Large intestine (tissue), 3 donors: Measurements from ENCODE around the gene RTP5. TPM values are rescaled to one million over a fixed set of nuclear protein-coding genes. Genes with fewer than 3 reads are reported as not detected.
A peak's percentile ranks its signal among the peaks of the same experiment; 100 is the strongest.

ENCODE experiments used
- DNase-seq, 2 donors: peaks; one replicate each; pipeline versions ENCODE4 v3.0.0 to v3.0.0-alpha.2; 2013
- H3K27ac ChIP-seq: one replicate; pipeline ENCODE4 v1.5.1; 2013; ENCODE audit warnings: low read length
- H3K27me3 ChIP-seq: 2 replicates; pipeline ENCODE4 v1.6.1; 2013; ENCODE audit warnings: low read length; ENCODE audit not compliant: control insufficient read depth, insufficient read depth
- H3K36me3 ChIP-seq: 2 replicates; pipeline ENCODE4 v1.6.1; 2013; ENCODE audit warnings: low read length; ENCODE audit not compliant: control insufficient read depth, insufficient read depth
- H3K4me1 ChIP-seq: one replicate; pipeline ENCODE4 v1.6.1; 2013; ENCODE audit warnings: low read length; ENCODE audit not compliant: control insufficient read depth, insufficient read depth
- H3K4me3 ChIP-seq: one replicate; pipeline ENCODE4 v1.5.1; 2013; ENCODE audit warnings: low read length
- H3K9me3 ChIP-seq: one replicate; pipeline ENCODE4 v1.6.1; 2013; ENCODE audit warnings: mild to moderate bottlenecking, low read depth, low read length, moderate library complexity; ENCODE audit not compliant: control insufficient read depth
- WGBS: methylation state at CpG from one replicate; pipeline ENCODE4 v1.1.5; 2013; ENCODE audit warnings: low lambda C conversion rate; ENCODE audit not compliant: insufficient coverage; 5-methylcytosine and 5-hydroxymethylcytosine counted together
- polyA plus RNA-seq: library from polyadenylated mRNA; unstranded; fragments of 120-200 nt; gene quantifications from one replicate; pipeline ENCODE4 v1.2.1, GENCODE V29; 2013

The RTP5 gene
- polyA plus RNA-seq, 1 donor: 0.07 TPM

GRCh38 chr2:241844066-241844728 lies 25.3 kb upstream of the RTP5 start:
- peaks cover 10% of the 10 kb centered on the region for H3K27me3 ChIP-seq
- no peaks in the 10 kb centered on the region for H3K36me3 ChIP-seq
- peaks cover 6% of the 10 kb centered on the region for H3K9me3 ChIP-seq
- peak overlapping the region; percentile 35 for H3K4me3 ChIP-seq
- WGBS: 0% methylated on average over 1 of the region's 65 CpGs
- H3K4me1 ChIP-seq: no peaks in the 10 kb centered on the region
- no peak overlapping the region for H3K27ac ChIP-seq
- peak; percentile 73 to 83 for DNase-seq

- peaks cover 10% of the 10 kb centered on the region for H3K27me3 ChIP-seq
- no peak for DNase-seq
- no peak overlapping the region for H3K4me3 ChIP-seq
- no peaks in the 10 kb centered on the region for H3K4me1 ChIP-seq
- no peak overlapping the region for H3K27ac ChIP-seq
- H3K36me3 ChIP-seq: no peaks in the 10 kb centered on the region
- 71% methylated on average over 1 of the region's 37 CpGs for WGBS
- peaks cover 6% of the 10 kb centered on the region for H3K9me3 ChIP-seq
Observed at GRCh38 chr2:241844831-241845578, 24.5 kb upstream of the RTP5 start.

GRCh38 chr2:241846406-241846805 lies 23.1 kb upstream of the RTP5 start:
- H3K4me3 ChIP-seq: no peak overlapping the region
- H3K27ac ChIP-seq: no peak overlapping the region
- no peak for DNase-seq
- no peaks in the 10 kb centered on the region for H3K36me3 ChIP-seq
- no CpG with 5 or more reads among the region's 22 CpGs for WGBS
- peaks cover 6% of the 10 kb centered on the region for H3K9me3 ChIP-seq
- no peaks in the 10 kb centered on the region for H3K4me1 ChIP-seq
- H3K27me3 ChIP-seq: peaks cover 10% of the 10 kb centered on the region

DNA sequence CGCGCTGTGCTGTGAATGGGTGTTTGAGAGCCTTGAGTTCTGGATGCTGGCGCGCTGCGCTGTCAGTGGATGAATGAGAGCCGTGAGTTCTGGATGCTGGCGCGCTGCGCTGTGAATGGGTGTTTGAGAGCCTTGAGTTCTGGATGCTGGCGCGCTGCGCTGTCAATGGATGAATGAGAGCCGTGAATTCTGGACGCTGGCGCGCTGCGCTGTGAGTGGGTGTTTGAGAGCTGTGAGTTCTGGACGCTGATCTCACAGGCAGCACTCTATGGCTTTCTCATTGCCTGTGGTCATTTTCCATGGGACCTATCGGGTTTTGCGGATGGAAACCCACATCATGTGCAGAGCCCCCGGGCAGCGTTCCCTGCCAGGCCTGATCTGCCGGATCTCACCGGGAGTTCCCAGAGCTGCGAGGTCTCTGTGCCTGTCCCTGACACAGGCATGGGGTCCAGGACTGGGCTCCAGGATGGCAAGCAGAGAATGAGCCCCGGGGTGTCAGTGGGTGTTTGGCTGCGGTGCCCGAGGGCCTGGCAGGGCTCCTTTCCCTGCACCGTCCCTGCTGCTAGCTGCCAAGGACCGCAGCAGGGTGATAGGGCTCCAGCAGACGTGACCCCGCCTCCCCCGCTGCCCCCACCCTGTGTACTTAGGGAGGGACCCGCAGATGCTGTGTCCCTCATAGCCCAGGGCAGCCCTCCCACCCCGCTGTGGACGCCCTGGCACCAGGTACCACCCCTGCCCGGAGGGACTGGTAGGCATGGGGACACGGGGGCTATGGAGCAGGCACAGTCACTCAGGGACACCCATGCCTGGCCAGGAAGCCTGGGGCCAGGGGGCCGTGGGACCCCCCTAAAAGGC lies 20.5 kb upstream of the RTP5 start:
- H3K27me3 ChIP-seq: peaks cover 10% of the 10 kb centered on the region
- H3K4me3 ChIP-seq: no peak overlapping the region
- no peaks in the 10 kb centered on the region for H3K36me3 ChIP-seq
- no peak for DNase-seq
- no peak overlapping the region for H3K27ac ChIP-seq
- WGBS: no CpG with 5 or more reads among the region's 39 CpGs
- H3K9me3 ChIP-seq: peaks cover 4% of the 10 kb centered on the region
- H3K4me1 ChIP-seq: no peaks in the 10 kb centered on the region

DNA sequence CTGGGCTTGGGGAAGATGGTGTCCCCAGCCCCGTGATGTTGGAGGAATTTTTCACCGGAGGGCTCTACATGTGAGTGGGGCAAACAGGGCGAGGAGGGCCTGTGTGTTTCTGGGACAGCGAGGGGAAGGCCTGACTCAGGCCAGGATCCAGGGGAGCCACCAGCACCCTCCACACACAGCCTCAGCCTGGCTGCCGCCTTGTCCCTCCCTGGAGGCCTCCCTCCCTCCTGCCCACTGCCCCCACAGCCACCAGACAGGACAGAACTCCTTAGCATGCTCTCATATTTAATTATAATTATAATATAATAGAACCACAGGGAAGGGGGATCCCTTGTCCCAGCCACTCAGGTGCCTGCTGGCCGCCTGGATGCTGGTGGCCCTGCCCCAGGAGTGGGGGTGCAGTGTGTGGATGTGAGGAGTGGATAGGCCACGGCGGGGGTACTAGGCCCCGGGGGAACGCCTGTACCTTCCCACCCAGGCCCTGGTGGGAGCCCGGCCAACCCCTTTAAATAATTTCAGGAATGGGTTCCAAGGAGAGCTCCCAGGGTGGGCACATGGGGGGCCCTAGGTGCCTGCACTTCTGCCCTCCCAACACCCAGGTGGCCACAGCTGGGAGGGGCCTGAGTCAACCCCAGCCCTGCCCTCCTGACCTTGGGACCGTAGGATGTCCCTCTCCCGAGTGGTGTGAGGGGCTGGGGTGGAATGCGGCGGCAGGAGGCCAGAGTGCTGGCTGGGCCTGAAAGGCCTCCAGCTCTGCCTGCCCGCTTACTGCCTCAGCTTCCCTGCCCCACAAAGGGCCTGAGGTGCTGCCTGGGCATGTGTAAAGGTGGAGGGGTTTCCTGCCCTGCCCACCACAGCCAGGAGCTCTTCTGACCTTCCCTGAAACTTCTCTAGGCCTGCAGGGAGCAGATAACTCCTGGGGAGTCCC lies 19.6 kb upstream of the RTP5 start:
- no peak for DNase-seq
- Histone ChIP-seq H3K4me1 (no peaks in the 10 kb centered on the region), H3K4me3 (no peak overlapping the region), H3K27ac (no peak overlapping the region), H3K27me3 (peaks cover 8% of the 10 kb centered on the region), H3K9me3 (peaks cover 2% of the 10 kb centered on the region), H3K36me3 (no peaks in the 10 kb centered on the region)
- WGBS: no CpG with 5 or more reads among the region's 16 CpGs

GRCh38 chr2:241850544-241851324 lies 18.8 kb upstream of the RTP5 start:
- Histone ChIP-seq H3K9me3 (no peaks in the 10 kb centered on the region), H3K27me3 (no peaks in the 10 kb centered on the region), H3K4me3 (no peak overlapping the region), H3K27ac (no peak overlapping the region), H3K36me3 (no peaks in the 10 kb centered on the region), H3K4me1 (no peaks in the 10 kb centered on the region)
- no CpG with 5 or more reads among the region's 27 CpGs for WGBS
- no peak for DNase-seq

- Histone ChIP-seq H3K9me3 (no peaks in the 10 kb centered on the region), H3K27me3 (no peaks in the 10 kb centered on the region), H3K4me3 (no peak overlapping the region), H3K4me1 (no peaks in the 10 kb centered on the region), H3K27ac (no peak overlapping the region), H3K36me3 (no peaks in the 10 kb centered on the region)
- DNase-seq: no peak
- no CpG with 5 or more reads among the region's 26 CpGs for WGBS
Observed at GRCh38 chr2:241851325-241852115, 18.0 kb upstream of the RTP5 start.

DNA sequence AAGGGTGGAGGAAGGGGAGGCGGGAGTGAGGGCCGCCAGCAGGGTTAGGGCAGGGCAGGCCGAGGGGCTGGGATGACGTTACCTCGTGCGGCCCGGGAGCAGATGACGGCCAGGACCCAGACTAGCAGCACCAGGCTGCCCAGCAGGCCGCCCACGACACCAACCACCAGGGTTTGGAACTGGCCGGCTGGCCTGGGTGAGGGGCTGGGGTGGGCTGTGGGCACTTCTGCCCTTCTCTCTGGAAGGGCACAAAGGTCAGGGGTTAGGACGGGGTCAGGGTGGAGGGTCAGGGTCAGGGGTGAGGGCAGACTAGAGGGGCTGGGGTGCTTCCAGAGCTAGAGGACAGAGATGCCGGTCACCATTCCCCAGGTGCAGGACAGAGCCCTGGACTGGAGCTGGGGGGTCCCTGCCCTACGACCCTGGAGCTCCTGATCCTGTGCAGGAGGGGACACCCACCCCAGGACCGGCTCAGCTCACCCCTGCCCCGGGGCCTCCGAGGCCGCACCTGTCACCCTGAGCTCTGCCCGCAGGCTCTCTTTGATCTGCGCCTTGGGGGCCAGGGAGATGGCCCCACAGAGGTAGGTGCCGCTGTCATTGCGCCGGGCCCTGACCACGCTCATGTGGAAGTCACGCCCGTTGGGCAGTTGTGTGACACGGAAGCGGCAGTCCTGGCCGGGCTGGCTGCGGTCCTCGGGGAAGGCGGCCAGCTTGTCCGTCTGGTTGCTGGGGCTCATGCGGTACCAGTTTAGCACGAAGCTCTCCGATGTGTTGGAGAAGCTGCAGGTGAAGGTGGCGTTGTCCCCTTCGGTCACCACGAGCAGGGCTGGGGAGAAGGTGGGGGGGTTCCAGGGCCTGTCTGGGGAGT lies 17.2 kb upstream of the RTP5 start:
- WGBS: no CpG with 5 or more reads among the region's 39 CpGs
- H3K36me3 ChIP-seq: no peaks in the 10 kb centered on the region
- no peak for DNase-seq
- H3K9me3 ChIP-seq: no peaks in the 10 kb centered on the region
- no peaks in the 10 kb centered on the region for H3K4me1 ChIP-seq
- H3K4me3 ChIP-seq: no peak overlapping the region
- no peaks in the 10 kb centered on the region for H3K27me3 ChIP-seq
- H3K27ac ChIP-seq: no peak overlapping the region
